ENCODE results near the gene JMJD4. TPM values are rescaled to one million over a fixed set of nuclear protein-coding genes. Genes with fewer than 3 reads are reported as not detected.

The JMJD4 gene
- total RNA-seq, 1 donor from 2014 or later, result 20.6 TPM

DNA sequence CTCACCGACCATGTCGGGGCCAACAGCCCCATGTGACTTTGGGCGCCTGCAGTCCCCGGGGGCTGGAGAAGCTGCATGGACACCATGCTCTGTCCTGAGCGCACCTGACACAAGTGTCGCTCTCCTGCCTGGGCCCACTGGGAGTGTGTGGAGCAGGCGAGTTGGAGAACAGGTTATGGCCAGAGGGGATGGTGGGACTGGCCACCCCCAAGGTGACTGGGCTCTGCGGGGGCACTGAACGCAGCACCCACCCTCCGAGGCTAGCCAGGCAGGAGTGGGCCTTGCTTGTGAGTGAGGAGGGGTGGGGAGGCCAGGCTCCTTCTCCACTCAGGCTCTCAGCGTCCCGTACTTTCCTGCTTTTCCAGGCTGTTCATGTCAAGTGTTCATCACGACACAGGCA, 35.7 kb upstream of the JMJD4 start:
- Mint-ChIP-seq H3K36me3 (peaks cover 24% of the 10 kb centered on the region), H3K4me3 (no peak overlapping the region), H3K27me3 (ENCODE audit: low read depth) (no peaks in the 10 kb centered on the region), H3K9me3 (no peaks in the 10 kb centered on the region), H3K27ac (no peak overlapping the region), H3K4me1 (no peaks in the 10 kb centered on the region)
- no peak for DNase-seq (ENCODE audit: low spot score in 2 of 2, unreplicated experiment in 2 of 2)
- TF ChIP-seq, protein P1, sequence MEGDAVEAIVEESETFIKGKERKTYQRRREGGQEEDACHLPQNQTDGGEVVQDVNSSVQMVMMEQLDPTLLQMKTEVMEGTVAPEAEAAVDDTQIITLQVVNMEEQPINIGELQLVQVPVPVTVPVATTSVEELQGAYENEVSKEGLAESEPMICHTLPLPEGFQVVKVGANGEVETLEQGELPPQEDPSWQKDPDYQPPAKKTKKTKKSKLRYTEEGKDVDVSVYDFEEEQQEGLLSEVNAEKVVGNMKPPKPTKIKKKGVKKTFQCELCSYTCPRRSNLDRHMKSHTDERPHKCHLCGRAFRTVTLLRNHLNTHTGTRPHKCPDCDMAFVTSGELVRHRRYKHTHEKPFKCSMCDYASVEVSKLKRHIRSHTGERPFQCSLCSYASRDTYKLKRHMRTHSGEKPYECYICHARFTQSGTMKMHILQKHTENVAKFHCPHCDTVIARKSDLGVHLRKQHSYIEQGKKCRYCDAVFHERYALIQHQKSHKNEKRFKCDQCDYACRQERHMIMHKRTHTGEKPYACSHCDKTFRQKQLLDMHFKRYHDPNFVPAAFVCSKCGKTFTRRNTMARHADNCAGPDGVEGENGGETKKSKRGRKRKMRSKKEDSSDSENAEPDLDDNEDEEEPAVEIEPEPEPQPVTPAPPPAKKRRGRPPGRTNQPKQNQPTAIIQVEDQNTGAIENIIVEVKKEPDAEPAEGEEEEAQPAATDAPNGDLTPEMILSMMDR (IDR thresholded peaks at IDR 0.05; ENCODE audit: unreplicated experiment), result no peak

DNA sequence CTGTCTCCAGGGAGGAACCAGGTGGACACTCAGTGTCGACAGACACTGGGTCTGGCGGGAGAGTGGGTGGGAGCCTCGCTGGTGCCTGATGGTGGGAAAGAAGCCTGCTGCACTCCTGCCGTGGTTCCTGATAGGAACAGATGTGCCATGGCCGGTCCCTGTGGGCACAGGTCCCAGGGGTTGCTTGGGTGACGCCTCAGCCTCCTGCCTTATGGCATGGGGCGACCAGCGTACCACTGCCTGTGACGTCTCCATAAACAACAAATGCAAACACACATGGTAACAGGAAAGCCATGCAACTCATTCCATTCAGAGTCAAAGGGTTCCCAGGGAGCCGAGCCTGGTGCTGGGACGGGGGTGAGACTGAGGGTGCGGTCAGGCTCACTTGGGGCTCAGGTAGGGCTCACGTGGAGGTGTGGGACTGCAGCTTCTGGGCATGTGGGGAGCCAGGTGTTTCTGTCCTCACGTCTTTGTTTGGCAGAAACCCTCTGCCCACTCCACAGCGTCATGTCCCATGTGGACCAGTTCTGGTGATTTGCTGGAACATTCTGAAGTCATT, 34.9 kb upstream of the JMJD4 start:
- TF ChIP-seq, protein P1 (IDR thresholded peaks at IDR 0.05; ENCODE audit: unreplicated experiment), result no peak
- Mint-ChIP-seq H3K4me3 (no peak overlapping the region), H3K27ac (no peak overlapping the region), H3K36me3 (peaks cover 24% of the 10 kb centered on the region), H3K27me3 (ENCODE audit: low read depth) (no peaks in the 10 kb centered on the region), H3K4me1 (no peaks in the 10 kb centered on the region), H3K9me3 (no peaks in the 10 kb centered on the region)
- no peak for DNase-seq (ENCODE audit: low spot score in 2 of 2, unreplicated experiment in 2 of 2)

- TF ChIP-seq, protein P1 (IDR thresholded peaks at IDR 0.05; ENCODE audit: unreplicated experiment), result no peak
- Mint-ChIP-seq H3K9me3 (no peaks in the 10 kb centered on the region), H3K27me3 (ENCODE audit: low read depth) (no peaks in the 10 kb centered on the region), H3K4me1 (peaks cover under 1% of the 10 kb centered on the region), H3K27ac (no peak overlapping the region), H3K4me3 (no peak overlapping the region), H3K36me3 (peaks cover 24% of the 10 kb centered on the region)
- no peak for DNase-seq (ENCODE audit: low spot score in 2 of 2, unreplicated experiment in 2 of 2)
Measured at GRCh38 chr1:227769047-227769935, 34.2 kb upstream of the JMJD4 start.

- TF ChIP-seq, protein P1 (IDR thresholded peaks at IDR 0.05; ENCODE audit: unreplicated experiment), result no peak
- Mint-ChIP-seq H3K4me3 (no peak overlapping the region), H3K36me3 (peaks cover 21% of the 10 kb centered on the region), H3K27me3 (ENCODE audit: low read depth) (no peaks in the 10 kb centered on the region), H3K9me3 (no peaks in the 10 kb centered on the region), H3K27ac (no peak overlapping the region), H3K4me1 (peaks cover 6% of the 10 kb centered on the region)
- DNase-seq (ENCODE audit: low spot score in 2 of 2, unreplicated experiment in 2 of 2), result no peak
Measured at GRCh38 chr1:227768640-227769039, 33.5 kb upstream of the JMJD4 start.

- DNase-seq (ENCODE audit: low spot score in 2 of 2, unreplicated experiment in 2 of 2), result no peak
- no peaks in the 10 kb centered on the region for H3K27me3 Mint-ChIP-seq (ENCODE audit: low read depth)
- H3K36me3 Mint-ChIP-seq, result peaks cover 21% of the 10 kb centered on the region
- peaks cover 6% of the 10 kb centered on the region for H3K4me1 Mint-ChIP-seq
- TF ChIP-seq, protein P1 (IDR thresholded peaks at IDR 0.05; ENCODE audit: unreplicated experiment), result no peak
- H3K9me3 Mint-ChIP-seq, result no peaks in the 10 kb centered on the region
- H3K27ac Mint-ChIP-seq, result no peak overlapping the region
- no peak overlapping the region for H3K4me3 Mint-ChIP-seq
Measured at GRCh38 chr1:227768125-227768439, 33.0 kb upstream of the JMJD4 start.
